ENCODE data around the gene CD79B. TPM values are rescaled to one million over a fixed set of nuclear protein-coding genes. Genes with fewer than 3 reads are reported as not detected.

The CD79B gene
- total RNA-seq, 1 donor from 2014 or later, result not detected

DNA sequence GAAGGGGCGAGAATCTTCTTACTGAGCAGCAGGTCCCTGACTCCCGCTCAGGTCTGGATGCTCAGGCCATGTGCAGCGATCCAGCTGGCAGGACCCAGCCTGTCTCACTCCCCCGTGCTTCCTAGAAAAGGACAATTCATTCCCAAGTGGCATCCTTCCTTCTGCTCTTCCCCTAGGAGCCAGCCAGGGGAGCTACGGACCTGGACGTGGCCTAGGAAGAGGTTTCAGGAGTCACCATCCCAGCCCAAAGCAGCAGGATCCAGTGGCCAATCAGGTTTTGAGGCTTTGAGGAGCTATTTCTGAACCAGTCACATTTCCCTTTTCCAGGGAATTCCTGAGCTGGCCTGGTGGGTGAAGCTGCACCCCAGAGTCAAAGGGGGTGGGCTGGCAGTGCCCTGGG, 7.8 kb upstream of the CD79B start:
- Mint-ChIP-seq H3K4me1 (ENCODE audit: low read depth, unreplicated experiment) (peaks cover 5% of the 10 kb centered on the region), H3K27me3 (ENCODE audit: unreplicated experiment) (peaks cover 7% of the 10 kb centered on the region), H3K27ac (ENCODE audit: unreplicated experiment) (no peak overlapping the region), H3K4me3 (ENCODE audit: unreplicated experiment) (no peak overlapping the region), H3K9me3 (ENCODE audit: unreplicated experiment) (peaks cover 6% of the 10 kb centered on the region), H3K36me3 (ENCODE audit: unreplicated experiment) (no peaks in the 10 kb centered on the region)
- TF ChIP-seq CTCF (IDR thresholded peaks at IDR 0.05; ENCODE audit: partially characterized antibody, unreplicated experiment), result no peak
- no peak for DNase-seq

- peaks cover 6% of the 10 kb centered on the region for H3K9me3 Mint-ChIP-seq (ENCODE audit: unreplicated experiment)
- no peak overlapping the region for H3K27ac Mint-ChIP-seq (ENCODE audit: unreplicated experiment)
- H3K4me1 Mint-ChIP-seq (ENCODE audit: low read depth, unreplicated experiment), result peaks cover 5% of the 10 kb centered on the region
- H3K27me3 Mint-ChIP-seq (ENCODE audit: unreplicated experiment), result peaks cover 7% of the 10 kb centered on the region
- no peak overlapping the region for H3K4me3 Mint-ChIP-seq (ENCODE audit: unreplicated experiment)
- DNase-seq, result no peak
- TF ChIP-seq CTCF (IDR thresholded peaks at IDR 0.05; ENCODE audit: partially characterized antibody, unreplicated experiment), result no peak
- no peaks in the 10 kb centered on the region for H3K36me3 Mint-ChIP-seq (ENCODE audit: unreplicated experiment)
Observed at GRCh38 chr17:63939401-63939800, 7.3 kb upstream of the CD79B start.

DNA sequence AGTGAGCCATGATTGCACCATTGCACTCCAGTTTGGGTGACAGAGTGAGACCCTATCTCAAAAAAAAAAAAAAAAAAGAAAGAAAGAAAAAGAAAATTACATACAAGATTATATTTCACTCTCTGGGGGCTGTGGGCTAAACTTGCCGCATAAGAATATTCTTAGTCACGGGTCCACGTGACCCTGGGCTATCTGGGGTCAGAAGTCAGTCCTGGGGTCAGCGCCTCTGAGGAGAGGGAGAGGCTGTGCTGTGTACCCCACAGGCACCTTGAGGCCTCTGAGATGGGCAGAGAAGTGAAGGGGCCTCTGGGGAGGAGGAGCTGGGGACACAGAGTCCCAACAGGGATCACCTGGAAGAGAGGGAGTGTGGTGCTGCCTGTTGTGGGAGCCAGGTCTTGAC, 5.8 kb upstream of the CD79B start:
- no peaks in the 10 kb centered on the region for H3K36me3 Mint-ChIP-seq (ENCODE audit: unreplicated experiment)
- peaks cover 7% of the 10 kb centered on the region for H3K27me3 Mint-ChIP-seq (ENCODE audit: unreplicated experiment)
- H3K9me3 Mint-ChIP-seq (ENCODE audit: unreplicated experiment), result peaks cover 3% of the 10 kb centered on the region
- no peak overlapping the region for H3K27ac Mint-ChIP-seq (ENCODE audit: unreplicated experiment)
- no peak for TF ChIP-seq CTCF (IDR thresholded peaks at IDR 0.05; ENCODE audit: partially characterized antibody, unreplicated experiment)
- peaks cover 5% of the 10 kb centered on the region for H3K4me1 Mint-ChIP-seq (ENCODE audit: low read depth, unreplicated experiment)
- H3K4me3 Mint-ChIP-seq (ENCODE audit: unreplicated experiment), result no peak overlapping the region
- no peak for DNase-seq

GRCh38 chr17:63937319-63937718, 5.2 kb upstream of the CD79B start:
- Mint-ChIP-seq H3K36me3 (ENCODE audit: unreplicated experiment) (no peaks in the 10 kb centered on the region), H3K4me3 (ENCODE audit: unreplicated experiment) (no peak overlapping the region), H3K4me1 (ENCODE audit: low read depth, unreplicated experiment) (peaks cover 5% of the 10 kb centered on the region), H3K9me3 (ENCODE audit: unreplicated experiment) (peaks cover 2% of the 10 kb centered on the region), H3K27ac (ENCODE audit: unreplicated experiment) (no peak overlapping the region), H3K27me3 (ENCODE audit: unreplicated experiment) (peaks cover 7% of the 10 kb centered on the region)
- DNase-seq, result no peak
- no peak for TF ChIP-seq CTCF (IDR thresholded peaks at IDR 0.05; ENCODE audit: partially characterized antibody, unreplicated experiment)

GRCh38 chr17:63934183-63935112, 2.3 kb upstream of the CD79B start:
- DNase-seq, result no peak
- H3K4me3 Mint-ChIP-seq (ENCODE audit: unreplicated experiment), result no peak overlapping the region
- no peaks in the 10 kb centered on the region for H3K36me3 Mint-ChIP-seq (ENCODE audit: unreplicated experiment)
- peaks cover 6% of the 10 kb centered on the region for H3K9me3 Mint-ChIP-seq (ENCODE audit: unreplicated experiment)
- peaks cover 4% of the 10 kb centered on the region for H3K4me1 Mint-ChIP-seq (ENCODE audit: low read depth, unreplicated experiment)
- no peak for TF ChIP-seq CTCF (IDR thresholded peaks at IDR 0.05; ENCODE audit: partially characterized antibody, unreplicated experiment)
- no peak overlapping the region for H3K27ac Mint-ChIP-seq (ENCODE audit: unreplicated experiment)
- H3K27me3 Mint-ChIP-seq (ENCODE audit: unreplicated experiment), result peaks cover 2% of the 10 kb centered on the region
